ENCODE data around the gene ZDHHC8. TPM values are rescaled to one million over a fixed set of nuclear protein-coding genes. Genes with fewer than 3 reads are reported as not detected.

ZDHHC8 gene
- polyA plus RNA-seq, 2 of the 4 experiments (the other 2 are of a cell fraction), result 5.3 to 28.1 TPM

DNA sequence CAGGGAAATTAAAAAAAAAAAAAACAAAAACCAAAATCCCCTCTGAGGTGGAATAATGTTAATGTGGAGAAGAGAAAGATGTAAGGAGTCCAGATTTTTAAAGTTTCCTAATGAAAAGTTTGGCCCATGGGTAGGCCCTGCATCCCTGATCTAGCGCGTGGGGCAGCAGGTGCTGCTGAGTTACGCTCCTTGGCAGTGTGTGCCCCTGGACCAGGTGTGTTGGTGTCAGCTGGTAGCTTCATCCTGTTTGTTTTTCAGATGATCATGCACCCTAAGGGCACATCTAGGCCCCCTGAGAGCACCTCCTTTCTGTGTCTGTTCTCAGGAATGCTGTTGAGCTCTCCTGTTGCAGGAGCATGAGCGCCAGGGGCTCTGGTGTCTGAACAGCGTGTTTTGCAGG, 44.8 kb upstream of the ZDHHC8 start:
- no peaks in the 10 kb centered on the region for H3K9me3 ChIP-seq
- H3K4me2 ChIP-seq, result no peak overlapping the region
- ChIA-PET POLR2A (no interaction called here), CTCF (interaction anchor here (1.1 kb wide), 1 partner anchor 116 kb away, joined by 3 read pairs; no protein-coding TSS in a partner anchor)
- no peak for ATAC-seq
- WGBS (ENCODE audit: missing lambda C conversion rate), result 99% methylated on average over 5 of the region's 5 CpGs
- no peak overlapping the region for H3K4me3 ChIP-seq
- H3K4me1 ChIP-seq, result peaks cover 10% of the 10 kb centered on the region; the same call in 2 of the 3 replicates
- no peak for FAIRE-seq
- no peak for TF ChIP-seq TFCP2L1 (CRISPR knock-in tag; IDR thresholded peaks at IDR 0.05)
- TF ChIP-seq POLR2AphosphoS2 (conservative IDR thresholded peaks at IDR 0.05; ENCODE audit: low read length), result no peak
- TF ChIP-seq CEBPB (IDR thresholded peaks at IDR 0.05), result no peak
- no peak for TF ChIP-seq HOXB13 (CRISPR knock-in tag; IDR thresholded peaks at IDR 0.05; ENCODE audit: low read depth)
- no peak for TF ChIP-seq CHD2 (IDR thresholded peaks at IDR 0.05; ENCODE audit: low read length, partially characterized antibody)
- TF ChIP-seq ZFP36 (IDR thresholded peaks at IDR 0.05; ENCODE audit: borderline replicate concordance, partially characterized antibody), result no peak
- no peak for TF ChIP-seq FOSB (CRISPR knock-in tag; IDR thresholded peaks at IDR 0.05)
- TF ChIP-seq KDM1A (IDR thresholded peaks at IDR 0.05; ENCODE audit: low read depth), result no peak
- TF ChIP-seq BHLHE40 (IDR thresholded peaks at IDR 0.05; ENCODE audit: low read depth, low read length), result no peak
- no peak for TF ChIP-seq RAD21 (conservative IDR thresholded peaks at IDR 0.05 in 1 of 2, IDR thresholded peaks at IDR 0.05 in 1 of 2)
- no peak for TF ChIP-seq CHD4 (IDR thresholded peaks at IDR 0.05; ENCODE audit: borderline replicate concordance)
- TF ChIP-seq JUN (IDR thresholded peaks at IDR 0.05), result no peak
- no peak for TF ChIP-seq RARB (CRISPR knock-in tag; IDR thresholded peaks at IDR 0.05)
- TF ChIP-seq, protein P1, sequence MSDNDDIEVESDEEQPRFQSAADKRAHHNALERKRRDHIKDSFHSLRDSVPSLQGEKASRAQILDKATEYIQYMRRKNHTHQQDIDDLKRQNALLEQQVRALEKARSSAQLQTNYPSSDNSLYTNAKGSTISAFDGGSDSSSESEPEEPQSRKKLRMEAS (IDR thresholded peaks at IDR 0.05), result no peak
- TF ChIP-seq BCL3 (IDR thresholded peaks at IDR 0.05), result no peak
- no peak for TF ChIP-seq GATA3 (IDR thresholded peaks at IDR 0.05; ENCODE audit: borderline replicate concordance)
- no peak for TF ChIP-seq ZC3H11A (IDR thresholded peaks at IDR 0.05)
- TF ChIP-seq, protein P2, sequence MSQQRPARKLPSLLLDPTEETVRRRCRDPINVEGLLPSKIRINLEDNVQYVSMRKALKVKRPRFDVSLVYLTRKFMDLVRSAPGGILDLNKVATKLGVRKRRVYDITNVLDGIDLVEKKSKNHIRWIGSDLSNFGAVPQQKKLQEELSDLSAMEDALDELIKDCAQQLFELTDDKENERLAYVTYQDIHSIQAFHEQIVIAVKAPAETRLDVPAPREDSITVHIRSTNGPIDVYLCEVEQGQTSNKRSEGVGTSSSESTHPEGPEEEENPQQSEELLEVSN (IDR thresholded peaks at IDR 0.05; ENCODE audit: borderline replicate concordance, low read depth), result no peak
- TF ChIP-seq RCOR1 (IDR thresholded peaks at IDR 0.05; ENCODE audit: low read depth, low read length), result no peak
- no peak for DNase-seq (ENCODE audit: low read depth in 1 of 2, low spot score in 1 of 2)
- no peak overlapping the region for H3K27ac ChIP-seq

- CTCF ChIA-PET, result interaction anchor here (0.8 kb wide), 1 partner anchor 9 kb away, joined by 3 read pairs; no protein-coding TSS in a partner anchor
- TF ChIP-seq TP53 (CRISPR knock-in tag; IDR thresholded peaks at IDR 0.05) (no peak), SREBF2 (IDR thresholded peaks at IDR 0.05) (no peak), GATA3 (IDR thresholded peaks at IDR 0.05; ENCODE audit: borderline replicate concordance) (no peak), CEBPB (IDR thresholded peaks at IDR 0.05) (no peak), JUN (IDR thresholded peaks at IDR 0.05) (no peak), RARB (CRISPR knock-in tag; IDR thresholded peaks at IDR 0.05) (no peak), ZC3H11A (IDR thresholded peaks at IDR 0.05) (no peak), FOSB (CRISPR knock-in tag; IDR thresholded peaks at IDR 0.05) (no peak), POLR2A (IDR thresholded peaks at IDR 0.05; ENCODE audit: low read length) (no peak), MYC (IDR thresholded peaks at IDR 0.05; ENCODE audit: borderline replicate concordance, low read length) (no peak), NFE2L2 (conservative IDR thresholded peaks at IDR 0.05; ENCODE audit: low read length) (no peak), MAFK (IDR thresholded peaks at IDR 0.05; ENCODE audit: partially characterized antibody) (no peak)
- TF ChIP-seq, protein P3, sequence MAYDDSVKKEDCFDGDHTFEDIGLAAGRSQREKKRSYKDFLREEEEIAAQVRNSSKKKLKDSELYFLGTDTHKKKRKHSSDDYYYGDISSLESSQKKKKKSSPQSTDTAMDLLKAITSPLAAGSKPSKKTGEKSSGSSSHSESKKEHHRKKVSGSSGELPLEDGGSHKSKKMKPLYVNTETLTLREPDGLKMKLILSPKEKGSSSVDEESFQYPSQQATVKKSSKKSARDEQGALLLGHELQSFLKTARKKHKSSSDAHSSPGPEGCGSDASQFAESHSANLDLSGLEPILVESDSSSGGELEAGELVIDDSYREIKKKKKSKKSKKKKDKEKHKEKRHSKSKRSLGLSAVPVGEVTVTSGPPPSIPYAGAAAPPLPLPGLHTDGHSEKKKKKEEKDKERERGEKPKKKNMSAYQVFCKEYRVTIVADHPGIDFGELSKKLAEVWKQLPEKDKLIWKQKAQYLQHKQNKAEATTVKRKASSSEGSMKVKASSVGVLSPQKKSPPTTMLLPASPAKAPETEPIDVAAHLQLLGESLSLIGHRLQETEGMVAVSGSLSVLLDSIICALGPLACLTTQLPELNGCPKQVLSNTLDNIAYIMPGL (CRISPR knock-in tag; IDR thresholded peaks at IDR 0.05; ENCODE audit: borderline replicate concordance), result no peak
- H3K27ac ChIP-seq, result no peak overlapping the region
- H3K4me2 ChIP-seq, result no peak overlapping the region
- H3K4me3 ChIP-seq, result no peak overlapping the region
- no peaks in the 10 kb centered on the region for H3K9me3 ChIP-seq
- WGBS (ENCODE audit: missing lambda C conversion rate), result 88% methylated on average over 10 of the region's 14 CpGs
- FAIRE-seq (no peak), ATAC-seq (no peak), DNase-seq (ENCODE audit: low read depth in 1 of 2, low spot score in 1 of 2) (no peak)
- H3K4me1 ChIP-seq, result peaks cover 3% of the 10 kb centered on the region; the same call in 1 of the 3 replicates
- POLR2A ChIA-PET, result no interaction called here
Observed at GRCh38 chr22:20087319-20088262, 44.0 kb upstream of the ZDHHC8 start.

All from A549 (cell line).